ENCODE data around the gene MAP2. TPM values are rescaled to one million over a fixed set of nuclear protein-coding genes. Genes with fewer than 3 reads are reported as not detected.

The MAP2 gene
- total and polyA plus RNA-seq, 2 donors (not counting 1 experiment from before 2014, with no cell fraction given): 51.0 to 60.1 TPM

- DNase-seq (ENCODE audit: low read depth in 2 of 2): no peak
- no peaks in the 10 kb centered on the region for H3K27me3 ChIP-seq (ENCODE audit: control insufficient read depth, insufficient read depth, low read length)
- H2AFZ ChIP-seq (ENCODE audit: low read length): no peak overlapping the region
- no peak for TF ChIP-seq EZH2 (IDR thresholded peaks at IDR 0.05; ENCODE audit: low read length, missing control alignments)
- TF ChIP-seq CTCF (conservative IDR thresholded peaks at IDR 0.05 in 1 of 2, IDR thresholded peaks at IDR 0.05 in 1 of 2; ENCODE audit: low read depth in 1 of 2, low read length in 2 of 2): no peak
- H3K9ac ChIP-seq (ENCODE audit: insufficient read depth, low read length): no peak overlapping the region
- H3K4me3 ChIP-seq (replicated peaks in 1 of 4; ENCODE audit: control extremely low read depth in 1 of 4, insufficient read depth in 1 of 4, low read depth in 3 of 4, low read length in 4 of 4): no peak overlapping the region
- no peaks in the 10 kb centered on the region for H3K36me3 ChIP-seq (ENCODE audit: control insufficient read depth, insufficient read depth, low read length)
- no peaks in the 10 kb centered on the region for H3K9me3 ChIP-seq (ENCODE audit: control insufficient read depth, insufficient read depth, low read depth, low read length)
- no peak overlapping the region for H3K27ac ChIP-seq (ENCODE audit: insufficient read depth, low read length)
- no peak overlapping the region for H3K4me2 ChIP-seq (ENCODE audit: extremely low read depth, insufficient read depth, low read length)
- H3K4me1 ChIP-seq (ENCODE audit: control insufficient read depth, extremely low read depth, insufficient read depth, low read length): no peaks in the 10 kb centered on the region
- H4K20me1 ChIP-seq (ENCODE audit: control insufficient read depth, extremely low read depth, insufficient read depth, low read length): no peaks in the 10 kb centered on the region
- H3K79me2 ChIP-seq (ENCODE audit: control insufficient read depth, insufficient read depth, low read length): no peaks in the 10 kb centered on the region
Observed at GRCh38 chr2:209644842-209645241, 221.0 kb downstream of the MAP2 start.

- no peak for TF ChIP-seq CTCF (conservative IDR thresholded peaks at IDR 0.05 in 1 of 2, IDR thresholded peaks at IDR 0.05 in 1 of 2; ENCODE audit: low read depth in 1 of 2, low read length in 2 of 2)
- no peak for TF ChIP-seq EZH2 (IDR thresholded peaks at IDR 0.05; ENCODE audit: low read length, missing control alignments)
- Histone ChIP-seq H3K27me3 (ENCODE audit: control insufficient read depth, insufficient read depth, low read length) (no peaks in the 10 kb centered on the region), H3K9ac (ENCODE audit: insufficient read depth, low read length) (no peak overlapping the region), H2AFZ (ENCODE audit: low read length) (no peak overlapping the region), H3K79me2 (ENCODE audit: control insufficient read depth, insufficient read depth, low read length) (no peaks in the 10 kb centered on the region), H3K36me3 (ENCODE audit: control insufficient read depth, insufficient read depth, low read length) (no peaks in the 10 kb centered on the region), H3K27ac (ENCODE audit: insufficient read depth, low read length) (no peak overlapping the region), H3K4me3 (replicated peaks in 1 of 4; ENCODE audit: control extremely low read depth in 1 of 4, insufficient read depth in 1 of 4, low read depth in 3 of 4, low read length in 4 of 4) (no peak overlapping the region), H3K9me3 (ENCODE audit: control insufficient read depth, insufficient read depth, low read depth, low read length) (no peaks in the 10 kb centered on the region), H3K4me2 (ENCODE audit: extremely low read depth, insufficient read depth, low read length) (no peak overlapping the region), H3K4me1 (ENCODE audit: control insufficient read depth, extremely low read depth, insufficient read depth, low read length) (no peaks in the 10 kb centered on the region), H4K20me1 (ENCODE audit: control insufficient read depth, extremely low read depth, insufficient read depth, low read length) (no peaks in the 10 kb centered on the region)
- peak; percentile 26 to 68 for DNase-seq (ENCODE audit: low read depth in 2 of 2)
Observed at GRCh38 chr2:209648714-209649113, 224.9 kb downstream of the MAP2 start.

GRCh38 chr2:209653134-209653533 is 229.3 kb downstream of the MAP2 start:
- Histone ChIP-seq H3K4me3 (replicated peaks in 1 of 4; ENCODE audit: control extremely low read depth in 1 of 4, insufficient read depth in 1 of 4, low read depth in 3 of 4, low read length in 4 of 4) (no peak overlapping the region), H3K4me1 (ENCODE audit: control insufficient read depth, extremely low read depth, insufficient read depth, low read length) (no peaks in the 10 kb centered on the region), H3K9ac (ENCODE audit: insufficient read depth, low read length) (no peak overlapping the region), H3K9me3 (ENCODE audit: control insufficient read depth, insufficient read depth, low read depth, low read length) (no peaks in the 10 kb centered on the region), H3K4me2 (ENCODE audit: extremely low read depth, insufficient read depth, low read length) (no peak overlapping the region), H3K36me3 (ENCODE audit: control insufficient read depth, insufficient read depth, low read length) (no peaks in the 10 kb centered on the region), H3K27ac (ENCODE audit: insufficient read depth, low read length) (no peak overlapping the region), H3K27me3 (ENCODE audit: control insufficient read depth, insufficient read depth, low read length) (no peaks in the 10 kb centered on the region), H2AFZ (ENCODE audit: low read length) (no peak overlapping the region), H3K79me2 (ENCODE audit: control insufficient read depth, insufficient read depth, low read length) (no peaks in the 10 kb centered on the region), H4K20me1 (ENCODE audit: control insufficient read depth, extremely low read depth, insufficient read depth, low read length) (no peaks in the 10 kb centered on the region)
- DNase-seq (ENCODE audit: low read depth in 2 of 2): no peak
- TF ChIP-seq CTCF (conservative IDR thresholded peaks at IDR 0.05 in 1 of 2, IDR thresholded peaks at IDR 0.05 in 1 of 2; ENCODE audit: low read depth in 1 of 2, low read length in 2 of 2): no peak
- TF ChIP-seq EZH2 (IDR thresholded peaks at IDR 0.05; ENCODE audit: low read length, missing control alignments): no peak
